Fibroblast of gingiva (primary cell): ENCODE results near the gene KIF26A.
"Not testable (repeated sequence)": the region's sequence is repeated elsewhere in the genome, so short reads cannot be mapped to it uniquely, and the experiment has no call there.

Experiments
- DNase-seq: peaks from one replicate; pipeline ENCODE4 v3.0.0-alpha.2; 2011; ENCODE audit warnings: low read depth

KIF26A gene

GRCh38 chr14:104144453-104144790 is 6.0 kb downstream of the KIF26A start:
- DNase-seq: no peak

GRCh38 chr14:104144911-104145825 is 6.8 kb downstream of the KIF26A start:
- DNase-seq: no peak

GRCh38 chr14:104145826-104146601 is 7.6 kb downstream of the KIF26A start:
- no peak for DNase-seq

GRCh38 chr14:104146651-104147345 is 8.4 kb downstream of the KIF26A start:
- no peak for DNase-seq

GRCh38 chr14:104147346-104148125 is 9.1 kb downstream of the KIF26A start:
- DNase-seq: no peak

- no peak for DNase-seq
Observed at GRCh38 chr14:104148433-104149277, 10.3 kb downstream of the KIF26A start.

- no peak for DNase-seq
Observed at GRCh38 chr14:104149278-104149595, 10.8 kb downstream of the KIF26A start.

- DNase-seq: peak; percentile 27
Observed at GRCh38 chr14:104149617-104150135, 11.3 kb downstream of the KIF26A start.

GRCh38 chr14:104150136-104151025 is 12.0 kb downstream of the KIF26A start:
- DNase-seq: peak; percentile 63

GRCh38 chr14:104151026-104151381 is 12.6 kb downstream of the KIF26A start:
- DNase-seq: no peak

GRCh38 chr14:104151566-104152245 is 13.3 kb downstream of the KIF26A start:
- DNase-seq: no peak

- no peak for DNase-seq
Observed at GRCh38 chr14:104152246-104152575, 13.8 kb downstream of the KIF26A start.

GRCh38 chr14:104152686-104153393 is 14.5 kb downstream of the KIF26A start:
- no peak for DNase-seq

GRCh38 chr14:104153394-104153755 is 15.0 kb downstream of the KIF26A start:
- DNase-seq: not testable (repeated sequence)

GRCh38 chr14:104154246-104154645 is 15.9 kb downstream of the KIF26A start:
- no peak for DNase-seq

GRCh38 chr14:104155513-104155912 is 17.1 kb downstream of the KIF26A start:
- DNase-seq: no peak

- DNase-seq: no peak
Observed at GRCh38 chr14:104156142-104156541, 17.8 kb downstream of the KIF26A start.

- no peak for DNase-seq
Observed at GRCh38 chr14:104157016-104157928, 18.9 kb downstream of the KIF26A start.
